RWPE2 (cell line): ENCODE measurements around the gene PPP1CB.

Experiments used
- ATAC-seq: fragments of 200-7000 bp; cut with Tn5 transposase; 3 replicates; pipeline ENCODE4 v1.9.1; 2021; ENCODE audit warnings: low read depth
- DNase-seq: peaks from one replicate; pipeline ENCODE4 v3.0.0-alpha.2; 2020; ENCODE audit warnings: low spot score
- H3K27ac ChIP-seq: fragments of 450-650 bp; 2 replicates; pipeline ENCODE4 v1.5.1; 2017; ENCODE audit warnings: mild to moderate bottlenecking; ENCODE audit not compliant: poor library complexity, severe bottlenecking
- H3K27me3 ChIP-seq: fragments of 250-450 bp; sonication (Bioruptor Pico); 2 replicates; pipeline ENCODE4 v1.5.1; 2021; ENCODE audit warnings: mild to moderate bottlenecking, moderate library complexity; ENCODE audit not compliant: insufficient read depth, poor library complexity, severe bottlenecking
- H3K36me3 ChIP-seq: fragments of 250-450 bp; sonication (Bioruptor Pico); 2 replicates; pipeline ENCODE4 v1.5.1; 2020; ENCODE audit warnings: low read depth, mild to moderate bottlenecking, moderate library complexity
- H3K4me1 ChIP-seq: fragments of 250-450 bp; sonication (Bioruptor Pico); 2 replicates; pipeline ENCODE4 v1.5.1; 2021; ENCODE audit warnings: mild to moderate bottlenecking, moderate library complexity; ENCODE audit not compliant: insufficient read depth, poor library complexity, severe bottlenecking
- H3K4me3 ChIP-seq: fragments of 250-450 bp; sonication (Bioruptor Pico); 2 replicates; pipeline ENCODE4 v1.5.1; 2021; ENCODE audit warnings: mild to moderate bottlenecking, moderate library complexity; ENCODE audit not compliant: severe bottlenecking
- H3K9me3 ChIP-seq: fragments of 250-450 bp; sonication (Bioruptor Pico); 2 replicates; pipeline ENCODE4 v1.5.1; 2021; ENCODE audit warnings: mild to moderate bottlenecking, moderate library complexity; ENCODE audit not compliant: severe bottlenecking
- TF ChIP-seq, protein P1 (sequence below): fragments of 450-650 bp; IDR thresholded peaks from one replicate; pipeline ENCODE4 v1.5.1; 2017; ENCODE audit warnings: mild to moderate bottlenecking, moderate library complexity; ENCODE audit not compliant: poor library complexity, severe bottlenecking

PPP1CB gene

GRCh38 chr2:28707592-28707991 is 44.0 kb upstream of the PPP1CB start:
- DNase-seq: no peak
- no peaks in the 10 kb centered on the region for H3K9me3 ChIP-seq
- no peaks in the 10 kb centered on the region for H3K36me3 ChIP-seq
- peaks cover 8% of the 10 kb centered on the region for H3K4me1 ChIP-seq
- no peak overlapping the region for H3K4me3 ChIP-seq
- no peaks in the 10 kb centered on the region for H3K27me3 ChIP-seq
- TF ChIP-seq, protein P1, sequence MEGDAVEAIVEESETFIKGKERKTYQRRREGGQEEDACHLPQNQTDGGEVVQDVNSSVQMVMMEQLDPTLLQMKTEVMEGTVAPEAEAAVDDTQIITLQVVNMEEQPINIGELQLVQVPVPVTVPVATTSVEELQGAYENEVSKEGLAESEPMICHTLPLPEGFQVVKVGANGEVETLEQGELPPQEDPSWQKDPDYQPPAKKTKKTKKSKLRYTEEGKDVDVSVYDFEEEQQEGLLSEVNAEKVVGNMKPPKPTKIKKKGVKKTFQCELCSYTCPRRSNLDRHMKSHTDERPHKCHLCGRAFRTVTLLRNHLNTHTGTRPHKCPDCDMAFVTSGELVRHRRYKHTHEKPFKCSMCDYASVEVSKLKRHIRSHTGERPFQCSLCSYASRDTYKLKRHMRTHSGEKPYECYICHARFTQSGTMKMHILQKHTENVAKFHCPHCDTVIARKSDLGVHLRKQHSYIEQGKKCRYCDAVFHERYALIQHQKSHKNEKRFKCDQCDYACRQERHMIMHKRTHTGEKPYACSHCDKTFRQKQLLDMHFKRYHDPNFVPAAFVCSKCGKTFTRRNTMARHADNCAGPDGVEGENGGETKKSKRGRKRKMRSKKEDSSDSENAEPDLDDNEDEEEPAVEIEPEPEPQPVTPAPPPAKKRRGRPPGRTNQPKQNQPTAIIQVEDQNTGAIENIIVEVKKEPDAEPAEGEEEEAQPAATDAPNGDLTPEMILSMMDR: no peak
- H3K27ac ChIP-seq: no peak overlapping the region
- no peak for ATAC-seq

GRCh38 chr2:28709101-28709500 is 42.5 kb upstream of the PPP1CB start:
- H3K27me3 ChIP-seq: no peaks in the 10 kb centered on the region
- DNase-seq: no peak
- ATAC-seq: no peak
- H3K36me3 ChIP-seq: no peaks in the 10 kb centered on the region
- no peak overlapping the region for H3K27ac ChIP-seq
- peaks cover 14% of the 10 kb centered on the region for H3K4me1 ChIP-seq
- no peak overlapping the region for H3K4me3 ChIP-seq
- TF ChIP-seq, protein P1: no peak
- H3K9me3 ChIP-seq: no peaks in the 10 kb centered on the region

- H3K27ac ChIP-seq: no peak overlapping the region
- no peaks in the 10 kb centered on the region for H3K27me3 ChIP-seq
Measured at GRCh38 chr2:28710545-28710944, 41.1 kb upstream of the PPP1CB start.

DNA sequence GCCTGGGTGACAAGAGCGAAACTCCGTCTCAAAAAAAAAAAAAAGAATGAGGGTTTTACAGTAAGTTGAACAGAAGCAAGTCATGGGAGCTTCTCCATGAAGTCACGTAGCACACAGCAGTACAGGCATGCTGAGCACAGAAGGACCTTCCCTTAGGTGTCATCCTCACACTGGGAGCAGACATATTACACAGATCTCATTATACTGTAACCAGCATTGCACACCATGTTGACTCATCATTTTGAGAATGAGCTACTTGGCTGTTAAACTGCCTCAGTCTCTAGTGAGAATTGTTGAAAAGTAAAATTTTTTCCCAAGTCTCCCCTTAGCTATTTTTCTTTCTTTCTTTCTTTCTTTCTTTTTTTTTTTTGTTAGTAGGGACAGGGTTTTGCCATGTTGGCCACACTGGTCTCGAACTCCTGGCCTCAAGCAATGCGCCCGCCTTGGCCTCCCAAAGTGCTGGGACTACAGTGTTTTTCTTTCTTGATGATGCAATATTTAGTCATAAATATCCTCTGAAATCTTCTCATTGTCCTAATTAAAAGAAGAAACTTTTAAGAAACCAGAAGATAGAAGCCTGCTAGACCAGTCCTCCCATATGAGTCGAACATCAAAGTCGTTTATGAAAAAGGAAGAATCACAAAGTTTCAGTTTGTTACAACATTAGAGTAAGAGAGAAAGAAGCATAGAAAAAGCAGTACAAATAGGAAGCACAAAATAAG is 37.9 kb upstream of the PPP1CB start:
- Histone ChIP-seq H3K27ac (peak overlapping the region; percentile 2), H3K4me3 (no peak overlapping the region), H3K36me3 (no peaks in the 10 kb centered on the region), H3K9me3 (no peaks in the 10 kb centered on the region), H3K27me3 (no peaks in the 10 kb centered on the region), H3K4me1 (peaks cover 37% of the 10 kb centered on the region)
- TF ChIP-seq, protein P1: no peak
- 0 out of 3 replicates have a peak, but pooled peaks have one; percentile 9 for ATAC-seq
- no peak for DNase-seq

More at GRCh38 chr2:28710545-28710944, 41.1 kb upstream of the PPP1CB start:
- ATAC-seq (no peak), DNase-seq (no peak)
- Histone ChIP-seq H3K9me3 (no peaks in the 10 kb centered on the region), H3K4me3 (no peak overlapping the region), H3K4me1 (peaks cover 15% of the 10 kb centered on the region), H3K36me3 (no peaks in the 10 kb centered on the region)
- TF ChIP-seq, protein P1: no peak

- Histone ChIP-seq H3K36me3 (no peaks in the 10 kb centered on the region), H3K27ac (peak overlapping the region; percentile 77), H3K4me3 (no peak overlapping the region), H3K4me1 (peaks cover 36% of the 10 kb centered on the region), H3K27me3 (no peaks in the 10 kb centered on the region), H3K9me3 (no peaks in the 10 kb centered on the region)
- TF ChIP-seq, protein P1: no peak
- peak; percentile 79 for ATAC-seq
- DNase-seq: no peak
Measured at GRCh38 chr2:28716265-28716865, 35.3 kb upstream of the PPP1CB start.
